NB4 (cell line): ENCODE measurements around the gene WNT5A.

Experiments used
- CTCF ChIP-seq: IDR thresholded peaks from one replicate; pipeline ENCODE4 v1.5.1; 2012; ENCODE audit warnings: low read depth, low read length
- POLR2A ChIP-seq: IDR thresholded peaks from 2 replicates; pipeline ENCODE4 v1.6.1; 2011; ENCODE audit warnings: mild to moderate bottlenecking; ENCODE audit not compliant: insufficient read length; ENCODE audit errors: extremely low read depth

- TF ChIP-seq POLR2A (no peak), CTCF (no peak)
Measured at GRCh38 chr3:55487381-55488241, 505 bp upstream of the WNT5A start.
